ENCODE results near the gene FKBP5. TPM values are rescaled to one million over a fixed set of nuclear protein-coding genes. Genes with fewer than 3 reads are reported as not detected.

The FKBP5 gene
- total RNA-seq, 1 experiment from 2014 or later, result 33.9 TPM

DNA sequence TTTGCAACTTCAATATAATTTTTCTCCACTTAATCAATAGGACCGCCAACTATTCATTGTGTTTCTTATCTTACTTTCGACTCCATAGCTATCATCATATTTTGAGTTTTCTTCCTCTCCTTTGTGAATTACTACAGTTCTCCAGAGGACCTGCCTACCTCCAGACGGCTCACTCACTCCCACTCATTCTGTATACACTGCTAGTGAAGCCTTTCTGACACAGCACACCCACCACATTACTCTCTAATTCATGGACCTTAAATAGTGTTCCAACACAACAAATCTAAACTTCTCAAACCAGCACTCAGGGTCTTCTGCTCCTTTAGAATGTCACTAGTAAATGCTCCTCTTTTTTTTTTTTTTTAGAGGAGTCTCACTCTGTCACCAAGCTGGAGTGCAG, 23.8 kb downstream of the FKBP5 start:
- Histone ChIP-seq H2AK5ac (ENCODE audit: insufficient read length, low read length) (no peak overlapping the region), H3K23ac (ENCODE audit: insufficient read length, low read depth, low read length) (no peak overlapping the region), H3T11ph (ENCODE audit: low read length) (no peak overlapping the region), H4K8ac (replicated peaks; ENCODE audit: insufficient read length, low read depth, low read length) (no peak overlapping the region), H3K23me2 (ENCODE audit: insufficient read length, low read depth, low read length, poor library complexity, severe bottlenecking) (no peaks in the 10 kb centered on the region), H3K79me2 (ENCODE audit: insufficient read depth, low read length) (peaks cover 2% of the 10 kb centered on the region; the same call in 1 of the 2 replicates), H3K27ac (ENCODE audit: insufficient read length, low read depth, low read length) (no peak overlapping the region), H2BK20ac (ENCODE audit: low read depth, low read length, poor library complexity, severe bottlenecking) (no peak overlapping the region), H3K79me1 (ENCODE audit: insufficient read depth, low read depth, low read length, poor library complexity, severe bottlenecking) (no peaks in the 10 kb centered on the region), H2BK5ac (ENCODE audit: insufficient read length, low read length) (no peak overlapping the region), H3K9me3 (ENCODE audit: control insufficient read depth, low read depth, low read length) (no peaks in the 10 kb centered on the region), H2BK120ac (ENCODE audit: low read depth, low read length, poor library complexity, severe bottlenecking) (no peak overlapping the region), H3K56ac (ENCODE audit: insufficient read length, low read depth, low read length) (no peak overlapping the region), H4K20me1 (ENCODE audit: control insufficient read depth, insufficient read depth, insufficient read length) (no peaks in the 10 kb centered on the region), H3K9ac (ENCODE audit: extremely low read depth, insufficient read length, low read length) (no peak overlapping the region), H3K4me2 (ENCODE audit: insufficient read depth, insufficient read length, low read length) (no peak overlapping the region), H3K27me3 (ENCODE audit: insufficient read depth, low read length) (no peaks in the 10 kb centered on the region), H3K4ac (ENCODE audit: low read depth, low read length) (no peak overlapping the region), H3K18ac (ENCODE audit: insufficient read length, low read depth, low read length) (no peak overlapping the region), H2BK15ac (ENCODE audit: low read depth, low read length) (no peak overlapping the region), H4K91ac (ENCODE audit: insufficient read length, low read depth, low read length) (no peak overlapping the region), H3K14ac (ENCODE audit: insufficient read depth, low read length) (no peak overlapping the region), H4K5ac (ENCODE audit: insufficient read length, low read depth, low read length) (no peak overlapping the region), H3K4me1 (ENCODE audit: insufficient read depth, low read length) (no peaks in the 10 kb centered on the region), H2AFZ (ENCODE audit: low read length) (no peak overlapping the region), H2BK12ac (ENCODE audit: insufficient read length, low read depth, low read length) (no peak overlapping the region)
- no peaks in the 10 kb centered on the region for H3K9me3 Mint-ChIP-seq
- no CpG with 5 or more reads among the region's 3 CpGs for WGBS (ENCODE audit: extremely low coverage, insufficient read length, low lambda C conversion rate)
- H3K27ac Mint-ChIP-seq, result no peak overlapping the region
- H3K36me3 Mint-ChIP-seq (ENCODE audit: insufficient read depth in 1 of 3, low read depth in 3 of 3), result no peaks in the 10 kb centered on the region
- H3K4me1 Mint-ChIP-seq, result peaks cover 0 to 3% of the 10 kb centered on the region in 2 experiments; a peak in 2 of 4 replicates
- no peaks in the 10 kb centered on the region for H3K27me3 Mint-ChIP-seq (ENCODE audit: low read depth)
- TF ChIP-seq, protein P1, sequence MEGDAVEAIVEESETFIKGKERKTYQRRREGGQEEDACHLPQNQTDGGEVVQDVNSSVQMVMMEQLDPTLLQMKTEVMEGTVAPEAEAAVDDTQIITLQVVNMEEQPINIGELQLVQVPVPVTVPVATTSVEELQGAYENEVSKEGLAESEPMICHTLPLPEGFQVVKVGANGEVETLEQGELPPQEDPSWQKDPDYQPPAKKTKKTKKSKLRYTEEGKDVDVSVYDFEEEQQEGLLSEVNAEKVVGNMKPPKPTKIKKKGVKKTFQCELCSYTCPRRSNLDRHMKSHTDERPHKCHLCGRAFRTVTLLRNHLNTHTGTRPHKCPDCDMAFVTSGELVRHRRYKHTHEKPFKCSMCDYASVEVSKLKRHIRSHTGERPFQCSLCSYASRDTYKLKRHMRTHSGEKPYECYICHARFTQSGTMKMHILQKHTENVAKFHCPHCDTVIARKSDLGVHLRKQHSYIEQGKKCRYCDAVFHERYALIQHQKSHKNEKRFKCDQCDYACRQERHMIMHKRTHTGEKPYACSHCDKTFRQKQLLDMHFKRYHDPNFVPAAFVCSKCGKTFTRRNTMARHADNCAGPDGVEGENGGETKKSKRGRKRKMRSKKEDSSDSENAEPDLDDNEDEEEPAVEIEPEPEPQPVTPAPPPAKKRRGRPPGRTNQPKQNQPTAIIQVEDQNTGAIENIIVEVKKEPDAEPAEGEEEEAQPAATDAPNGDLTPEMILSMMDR (conservative IDR thresholded peaks at IDR 0.05), result no peak
- H3K4me3 Mint-ChIP-seq, result no peak overlapping the region
- no peak for DNase-seq
